Activated CD4-positive, alpha-beta T cell treated with anti-CD3 and anti-CD28 coated beads, Interleukin-2, amount 50 U/mL, for 4 hours (primary cell): ENCODE data around the gene ADAMTS10.
"Not testable (repeated sequence)": the region's sequence is repeated elsewhere in the genome, so short reads cannot be mapped to it uniquely, and the experiment has no call there.

Experiments
- DNase-seq, 2 experiments: peaks; one replicate each; pipeline ENCODE4 v3.0.0-alpha.2; 2020

The ADAMTS10 gene

GRCh38 chr19:8553729-8554128 is 56.8 kb downstream of the ADAMTS10 start:
- DNase-seq: not testable (repeated sequence)

GRCh38 chr19:8552810-8553209 is 57.7 kb downstream of the ADAMTS10 start:
- no peak for DNase-seq

DNA sequence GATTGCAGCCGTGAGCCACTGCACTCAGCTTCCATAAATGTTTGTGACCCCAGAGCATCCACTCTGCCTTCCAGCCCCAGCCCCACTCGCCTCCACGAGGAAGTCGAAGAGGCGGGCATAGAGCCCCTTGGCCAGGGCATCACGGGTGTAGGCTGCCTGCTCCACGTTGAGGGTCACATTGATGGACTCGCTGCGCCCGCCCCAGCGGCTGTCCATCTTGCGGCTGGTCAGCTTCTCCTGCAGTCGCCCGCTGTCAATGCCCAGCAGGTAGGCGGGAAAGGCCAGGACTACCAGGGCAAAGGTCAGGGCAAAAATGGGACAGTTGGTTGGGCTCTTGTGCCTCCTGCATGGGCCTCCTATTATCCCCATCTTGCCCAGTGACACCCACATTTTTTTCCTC is 60.4 kb downstream of the ADAMTS10 start:
- DNase-seq: no peak

DNA sequence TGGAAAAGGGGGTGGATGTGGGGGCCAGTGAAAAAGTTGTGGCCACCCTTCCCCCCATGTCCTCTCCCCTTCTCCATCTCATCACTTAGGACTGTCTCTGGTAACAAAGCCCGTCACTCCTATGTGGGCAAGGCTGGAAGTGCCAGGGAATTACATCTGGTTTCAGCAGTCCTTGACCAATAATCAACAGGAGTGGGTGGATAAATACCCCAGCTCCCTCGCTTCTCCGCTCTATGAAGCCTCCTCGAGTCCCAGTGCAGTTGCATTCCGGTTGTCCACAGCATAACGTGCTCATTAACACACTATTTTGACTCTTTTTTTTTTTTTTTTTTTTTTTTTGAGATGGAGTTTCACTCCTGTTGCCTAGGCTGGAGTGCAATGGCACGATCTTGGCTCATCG is 64.8 kb downstream of the ADAMTS10 start:
- DNase-seq: no peak

GRCh38 chr19:8544168-8544567 is 66.3 kb downstream of the ADAMTS10 start:
- no peak for DNase-seq

GRCh38 chr19:8539621-8540149 is 70.8 kb downstream of the ADAMTS10 start:
- no peak for DNase-seq

DNA sequence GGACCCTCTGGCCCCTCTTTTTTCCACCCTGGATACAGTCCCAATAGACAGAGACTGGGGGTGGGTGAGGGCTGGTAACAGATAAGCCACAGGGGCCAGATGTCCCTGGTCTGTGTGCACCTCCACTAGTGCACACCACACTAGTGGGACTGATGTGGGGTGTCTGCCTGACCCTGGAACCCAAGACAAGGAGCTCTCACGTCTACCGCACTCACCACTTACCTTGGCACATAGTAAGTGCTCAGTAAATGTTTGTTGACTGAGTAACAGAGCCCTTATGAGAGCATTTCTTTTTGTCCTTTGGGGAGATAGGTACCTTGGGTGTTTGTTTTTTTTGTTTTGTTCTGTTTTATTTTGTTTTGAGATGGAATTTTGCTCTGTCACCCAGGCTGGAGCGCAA is 73.4 kb downstream of the ADAMTS10 start:
- no peak for DNase-seq

GRCh38 chr19:8536282-8536681 is 74.2 kb downstream of the ADAMTS10 start:
- DNase-seq: no peak

DNA sequence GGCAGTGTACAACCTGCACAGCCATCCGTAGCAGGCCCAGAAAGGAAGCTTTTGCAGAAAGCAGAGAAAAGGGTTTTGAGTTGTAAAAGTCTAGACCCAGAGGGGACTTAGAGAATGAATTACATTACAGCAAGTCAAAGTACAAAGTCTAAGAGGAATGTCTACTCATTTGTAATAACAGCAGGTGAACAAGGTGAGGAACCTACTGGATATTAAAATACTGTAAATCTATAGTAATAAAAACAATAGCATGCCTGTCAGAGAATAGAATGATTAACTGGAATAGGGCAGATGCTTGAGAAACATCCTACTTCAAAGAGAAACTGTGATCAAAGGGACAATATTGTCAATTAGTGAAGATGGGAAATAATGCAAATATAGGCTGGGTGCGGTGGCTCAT is 78.3 kb downstream of the ADAMTS10 start:
- no peak for DNase-seq

DNA sequence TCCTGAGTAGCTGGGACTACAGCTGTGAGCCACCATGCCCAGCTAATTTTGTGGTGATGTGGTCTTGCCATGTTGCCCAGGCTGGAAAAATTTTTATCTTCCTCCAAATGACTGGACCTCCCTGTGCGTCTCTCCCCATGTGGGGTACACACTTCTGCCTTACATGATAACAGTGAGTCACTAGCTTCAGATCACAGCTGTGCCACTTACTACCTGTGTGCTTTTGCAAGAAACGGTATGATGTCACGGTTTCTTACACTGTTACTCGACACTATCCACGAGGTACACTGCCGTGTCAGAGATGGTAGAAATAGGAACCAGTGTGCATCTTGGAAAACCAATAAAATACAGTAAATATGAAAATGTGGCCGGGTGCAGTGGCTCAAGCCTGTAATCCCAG is 79.0 kb downstream of the ADAMTS10 start:
- DNase-seq: no peak
